ENCODE measurements around the gene ACSM5.
"Not testable (repeated sequence)": the region's sequence is repeated elsewhere in the genome, so short reads cannot be mapped to it uniquely, and the experiment has no call there.

Gene ACSM5

DNA sequence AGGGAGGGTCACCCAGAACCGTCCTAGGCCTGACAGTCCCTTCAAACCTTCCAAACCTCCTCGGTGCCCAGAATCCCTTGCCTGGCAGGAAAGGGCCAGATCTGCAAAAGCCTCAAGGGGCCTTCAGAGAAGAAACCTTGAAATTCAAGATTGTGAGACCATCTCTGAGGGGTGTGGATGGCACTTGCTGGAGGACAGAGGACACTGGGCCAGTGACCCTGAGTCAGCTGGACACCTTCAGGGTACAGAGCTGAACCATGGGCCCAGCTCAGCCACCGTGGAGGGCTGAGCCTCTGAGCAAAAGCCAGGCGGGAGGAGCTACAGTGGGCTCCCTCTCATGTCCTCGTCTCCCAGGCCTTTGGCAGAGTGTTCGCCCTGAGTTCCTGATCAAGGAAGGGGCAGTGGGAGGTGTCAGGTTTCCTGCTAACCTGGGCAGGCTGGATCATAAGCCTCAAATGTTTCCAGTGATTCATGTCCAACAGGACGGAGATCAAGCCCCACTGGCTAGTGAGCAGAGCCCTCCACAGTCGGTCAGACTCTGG lies 7.8 kb upstream of the ACSM5 start:
- Mint-ChIP-seq H3K27me3 (ENCODE audit: low read depth) (peaks cover 5% of the 10 kb centered on the region), H3K4me1 (no peaks in the 10 kb centered on the region), H3K4me3 (no peak overlapping the region), H3K36me3 (ENCODE audit: low read depth) (no peaks in the 10 kb centered on the region), H3K9me3 (no peaks in the 10 kb centered on the region), H3K27ac (no peak overlapping the region)
- TF ChIP-seq, protein P1, sequence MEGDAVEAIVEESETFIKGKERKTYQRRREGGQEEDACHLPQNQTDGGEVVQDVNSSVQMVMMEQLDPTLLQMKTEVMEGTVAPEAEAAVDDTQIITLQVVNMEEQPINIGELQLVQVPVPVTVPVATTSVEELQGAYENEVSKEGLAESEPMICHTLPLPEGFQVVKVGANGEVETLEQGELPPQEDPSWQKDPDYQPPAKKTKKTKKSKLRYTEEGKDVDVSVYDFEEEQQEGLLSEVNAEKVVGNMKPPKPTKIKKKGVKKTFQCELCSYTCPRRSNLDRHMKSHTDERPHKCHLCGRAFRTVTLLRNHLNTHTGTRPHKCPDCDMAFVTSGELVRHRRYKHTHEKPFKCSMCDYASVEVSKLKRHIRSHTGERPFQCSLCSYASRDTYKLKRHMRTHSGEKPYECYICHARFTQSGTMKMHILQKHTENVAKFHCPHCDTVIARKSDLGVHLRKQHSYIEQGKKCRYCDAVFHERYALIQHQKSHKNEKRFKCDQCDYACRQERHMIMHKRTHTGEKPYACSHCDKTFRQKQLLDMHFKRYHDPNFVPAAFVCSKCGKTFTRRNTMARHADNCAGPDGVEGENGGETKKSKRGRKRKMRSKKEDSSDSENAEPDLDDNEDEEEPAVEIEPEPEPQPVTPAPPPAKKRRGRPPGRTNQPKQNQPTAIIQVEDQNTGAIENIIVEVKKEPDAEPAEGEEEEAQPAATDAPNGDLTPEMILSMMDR (IDR thresholded peaks at IDR 0.05; ENCODE audit: unreplicated experiment in 3 of 3), result no peak

DNA sequence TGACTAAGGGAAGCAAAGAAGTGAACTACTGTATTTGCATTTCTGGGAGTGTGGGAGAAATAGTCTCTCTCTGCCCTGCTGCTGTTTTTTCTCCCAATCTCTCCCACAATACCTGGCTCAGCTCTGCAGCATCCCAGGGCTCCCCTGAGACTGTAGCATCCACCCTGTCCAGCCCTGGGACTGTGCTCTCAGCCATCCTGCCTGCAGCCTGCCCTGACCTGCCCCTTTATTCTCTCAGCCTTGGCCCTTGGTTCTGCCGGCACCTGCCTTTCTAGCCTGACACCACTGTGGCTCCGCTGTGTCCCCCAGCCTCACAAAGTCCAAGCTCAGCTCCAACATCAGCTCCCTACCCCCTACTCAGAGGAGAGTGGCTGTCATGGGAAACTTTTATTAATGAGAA lies 6.7 kb upstream of the ACSM5 start:
- H3K27ac Mint-ChIP-seq, result no peak overlapping the region
- no peaks in the 10 kb centered on the region for H3K4me1 Mint-ChIP-seq
- H3K4me3 Mint-ChIP-seq, result no peak overlapping the region
- TF ChIP-seq, protein P1 (IDR thresholded peaks at IDR 0.05; ENCODE audit: unreplicated experiment in 3 of 3), result no peak
- no peaks in the 10 kb centered on the region for H3K9me3 Mint-ChIP-seq
- H3K27me3 Mint-ChIP-seq (ENCODE audit: low read depth), result peaks cover 5% of the 10 kb centered on the region
- H3K36me3 Mint-ChIP-seq (ENCODE audit: low read depth), result no peaks in the 10 kb centered on the region

DNA sequence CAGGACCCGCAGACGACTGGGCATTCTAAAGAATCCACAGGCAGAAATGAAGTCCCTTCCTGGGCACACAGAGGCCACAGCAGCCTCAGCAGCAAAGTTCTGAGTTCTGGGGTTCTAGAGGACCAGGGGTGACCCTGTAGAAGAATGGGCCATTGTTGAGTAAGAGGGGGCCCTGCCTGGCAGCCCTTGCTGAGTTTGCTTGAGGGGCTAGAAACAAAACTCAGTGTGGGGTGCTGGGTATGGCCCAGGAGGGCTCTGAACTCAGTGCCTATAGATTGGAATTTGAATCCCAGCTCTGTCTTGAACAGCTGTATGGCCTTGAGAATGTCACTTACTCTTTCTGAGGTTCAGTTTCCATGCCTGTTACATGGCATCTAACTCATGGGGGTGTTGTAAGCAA lies 4.7 kb upstream of the ACSM5 start, which contains the start of gene PDILT:
TSS of gene PDILT (minus strand) at position 101 of the 400 bp plus-strand sequence. CDS start 5,437 bp downstream, outside the sequence.
- H3K4me3 Mint-ChIP-seq, result no peak within 1 kb of the TSS

DNA sequence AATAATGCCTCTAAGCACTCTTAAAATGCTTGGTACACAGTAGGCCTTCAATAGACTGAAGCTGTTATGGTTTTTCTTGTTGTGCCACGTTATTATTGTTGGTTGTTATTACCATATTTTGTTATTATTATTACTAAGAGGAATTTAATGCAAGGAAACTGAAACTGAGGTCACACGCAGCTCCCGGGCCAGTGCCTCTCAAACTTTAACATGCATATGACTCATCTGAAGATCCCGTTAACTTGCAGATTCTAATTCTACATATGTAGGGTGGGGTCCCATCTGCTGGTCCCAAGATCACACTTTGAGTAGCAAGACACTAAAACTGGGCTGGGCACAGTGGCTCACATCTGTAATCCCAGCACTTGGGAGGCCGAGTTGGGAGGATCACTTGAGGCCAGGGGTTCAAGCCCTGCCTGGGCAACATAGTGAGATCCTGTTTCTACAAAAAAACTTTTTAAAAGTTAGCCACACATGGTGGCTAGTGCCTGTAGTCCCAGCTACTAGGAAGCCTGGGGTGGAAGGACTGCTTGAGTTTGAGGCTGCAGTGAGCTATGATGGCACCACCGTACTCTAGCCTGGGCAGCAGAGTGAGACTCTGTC lies 888 bp downstream of the ACSM5 start:
- Mint-ChIP-seq H3K4me1 (peaks cover 5% of the 10 kb centered on the region), H3K9me3 (no peaks in the 10 kb centered on the region), H3K4me3 (no peak overlapping the region), H3K36me3 (ENCODE audit: low read depth) (no peaks in the 10 kb centered on the region), H3K27ac (no peak overlapping the region), H3K27me3 (ENCODE audit: low read depth) (peaks cover 3% of the 10 kb centered on the region)
- TF ChIP-seq, protein P1 (IDR thresholded peaks at IDR 0.05; ENCODE audit: unreplicated experiment in 3 of 3), result no peak

More for the DNA sequence above, 4.7 kb upstream of the ACSM5 start, which contains the start of gene PDILT:
- Mint-ChIP-seq H3K27me3 (ENCODE audit: low read depth) (peaks cover 7% of the 10 kb centered on the region), H3K4me1 (peaks cover 5% of the 10 kb centered on the region), H3K36me3 (ENCODE audit: low read depth) (no peaks in the 10 kb centered on the region), H3K27ac (no peak within 1 kb of the TSS), H3K9me3 (no peaks in the 10 kb centered on the region)
- TF ChIP-seq, protein P1 (IDR thresholded peaks at IDR 0.05; ENCODE audit: unreplicated experiment in 3 of 3), result no peak

DNA sequence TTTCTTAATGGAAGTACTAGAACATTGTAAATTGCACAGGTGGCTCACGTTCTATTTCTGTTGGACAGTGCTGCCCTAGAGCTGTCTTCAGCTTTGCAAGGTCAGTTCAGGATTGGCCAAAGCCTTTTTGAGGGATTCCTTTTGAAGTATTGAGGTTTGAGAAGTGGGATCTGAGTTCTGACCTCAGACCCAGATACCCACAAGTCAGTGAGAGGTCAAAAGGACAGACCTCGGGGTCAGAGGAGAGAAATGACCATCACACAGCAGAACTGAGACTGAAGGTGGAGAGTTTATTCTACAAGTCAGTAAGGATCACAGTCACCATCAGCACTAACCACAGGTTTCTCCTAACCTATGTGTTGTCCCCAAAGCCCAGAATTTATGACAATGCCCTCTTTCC lies 1.7 kb downstream of the ACSM5 start:
- TF ChIP-seq, protein P1 (IDR thresholded peaks at IDR 0.05; ENCODE audit: unreplicated experiment in 3 of 3), result no peak
- Mint-ChIP-seq H3K27me3 (ENCODE audit: low read depth) (peaks cover 3% of the 10 kb centered on the region), H3K27ac (no peak overlapping the region), H3K36me3 (ENCODE audit: low read depth) (no peaks in the 10 kb centered on the region), H3K9me3 (no peaks in the 10 kb centered on the region), H3K4me1 (peaks cover 5% of the 10 kb centered on the region), H3K4me3 (no peak overlapping the region)

DNA sequence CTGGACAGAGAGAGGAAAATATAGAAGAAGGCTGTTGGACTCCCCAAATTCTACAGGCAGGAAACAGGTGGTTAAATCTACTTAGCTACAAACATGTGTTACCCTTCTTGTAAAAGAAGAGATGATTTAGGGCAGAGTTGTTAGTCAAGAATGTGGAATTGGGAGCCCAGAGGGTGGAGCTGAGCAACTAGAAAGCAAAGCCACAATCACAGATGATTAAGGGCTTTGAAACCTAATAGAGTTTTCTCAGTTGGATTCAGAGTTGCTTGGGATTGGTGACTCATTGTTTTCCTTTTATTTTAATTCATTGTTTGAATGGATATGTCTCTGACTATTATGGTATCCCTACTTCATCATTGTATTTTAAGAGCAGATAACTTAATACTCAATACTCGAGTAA lies 6.2 kb downstream of the ACSM5 start:
- TF ChIP-seq, protein P1 (IDR thresholded peaks at IDR 0.05; ENCODE audit: unreplicated experiment in 3 of 3), result no peak
- Mint-ChIP-seq H3K27me3 (ENCODE audit: low read depth) (peaks cover 5% of the 10 kb centered on the region), H3K36me3 (ENCODE audit: low read depth) (no peaks in the 10 kb centered on the region), H3K9me3 (no peaks in the 10 kb centered on the region), H3K4me1 (no peaks in the 10 kb centered on the region), H3K27ac (no peak overlapping the region), H3K4me3 (no peak overlapping the region)

GRCh38 chr16:20419093-20419492 lies 9.8 kb downstream of the ACSM5 start:
- not testable (repeated sequence) for H3K27me3 Mint-ChIP-seq (ENCODE audit: low read depth); H3K9me3 Mint-ChIP-seq; H3K27ac Mint-ChIP-seq; H3K4me3 Mint-ChIP-seq; H3K36me3 Mint-ChIP-seq (ENCODE audit: low read depth); H3K4me1 Mint-ChIP-seq

DNA sequence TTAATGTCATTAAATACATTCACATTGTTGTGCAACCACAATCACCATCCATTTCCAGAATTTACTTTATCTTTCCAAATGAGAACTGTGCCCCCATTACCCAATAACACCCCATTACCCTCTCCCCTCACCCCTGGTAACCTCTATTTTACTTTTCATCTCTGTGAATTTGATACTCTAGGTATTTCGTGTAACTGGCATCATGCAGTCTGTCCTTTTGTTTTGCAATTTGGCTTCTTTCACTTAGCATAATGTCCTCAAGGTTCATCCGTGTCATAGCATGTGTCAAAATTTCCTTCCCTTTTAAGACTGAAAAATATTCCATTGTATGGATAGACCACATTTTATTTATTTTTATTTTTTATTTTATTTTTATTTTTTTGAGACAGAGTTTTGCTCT lies 12.4 kb downstream of the ACSM5 start:
- not testable (repeated sequence) for H3K4me1 Mint-ChIP-seq; H3K27me3 Mint-ChIP-seq (ENCODE audit: low read depth); H3K36me3 Mint-ChIP-seq (ENCODE audit: low read depth); H3K9me3 Mint-ChIP-seq; H3K27ac Mint-ChIP-seq; H3K4me3 Mint-ChIP-seq

DNA sequence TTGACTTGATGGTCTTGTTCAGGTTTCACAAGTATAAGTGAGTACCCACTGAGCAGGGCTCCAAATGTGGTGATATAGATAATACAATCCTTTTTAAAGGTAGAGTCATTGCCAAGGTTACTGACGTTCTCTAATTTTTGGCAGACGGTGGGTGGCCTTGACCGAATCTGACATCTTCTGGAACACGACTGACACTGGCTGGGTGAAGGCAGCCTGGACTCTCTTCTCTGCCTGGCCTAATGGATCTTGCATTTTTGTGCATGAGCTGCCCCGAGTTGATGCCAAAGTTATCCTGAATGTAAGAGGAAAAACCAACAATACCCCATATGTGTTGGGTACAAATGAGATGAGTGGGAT lies 14.4 kb downstream of the ACSM5 start:
- H3K27me3 Mint-ChIP-seq (ENCODE audit: low read depth); H3K27ac Mint-ChIP-seq; H3K4me1 Mint-ChIP-seq; H3K9me3 Mint-ChIP-seq; H3K4me3 Mint-ChIP-seq; H3K36me3 Mint-ChIP-seq (ENCODE audit: low read depth): not testable (repeated sequence)

Data from nephron (organoid).